Omental fat pad (tissue), 4 donors: ENCODE results near the gene CHRM4. TPM values are rescaled to one million over a fixed set of nuclear protein-coding genes. Genes with fewer than 3 reads are reported as not detected.

ENCODE experiments used
- ATAC-seq: fragments of 150-250 bp; one replicate; pipeline ENCODE4 v1.9.1; 2016; ENCODE audit warnings: mild to moderate bottlenecking, moderate library complexity; ENCODE audit not compliant: low FRiP score
- DNase-seq: peaks from one replicate; pipeline ENCODE4 v3.0.0-alpha.2; 2019; ENCODE audit warnings: low spot score
- total RNA-seq, 4 donors: library from RNA; depleted of rRNA; stranded (reverse); fragments of >200 nt; gene quantifications; one replicate each; pipeline ENCODE4 v1.1.0, GENCODE V29; 2016
- TF ChIP-seq, protein P1 (sequence below), 3 donors: fragments of 450-650 bp; IDR thresholded peaks; one replicate each; pipeline ENCODE4 v1.5.1; 2016 to 2017; ENCODE audit warnings: antibody characterized with exemption in 3 of 3, mild to moderate bottlenecking in 3 of 3, moderate library complexity in 2 of 3

CHRM4 gene
- total RNA-seq, 4 donors from 2014 or later = 0.63 to 0.74 TPM; not detected in 2

DNA sequence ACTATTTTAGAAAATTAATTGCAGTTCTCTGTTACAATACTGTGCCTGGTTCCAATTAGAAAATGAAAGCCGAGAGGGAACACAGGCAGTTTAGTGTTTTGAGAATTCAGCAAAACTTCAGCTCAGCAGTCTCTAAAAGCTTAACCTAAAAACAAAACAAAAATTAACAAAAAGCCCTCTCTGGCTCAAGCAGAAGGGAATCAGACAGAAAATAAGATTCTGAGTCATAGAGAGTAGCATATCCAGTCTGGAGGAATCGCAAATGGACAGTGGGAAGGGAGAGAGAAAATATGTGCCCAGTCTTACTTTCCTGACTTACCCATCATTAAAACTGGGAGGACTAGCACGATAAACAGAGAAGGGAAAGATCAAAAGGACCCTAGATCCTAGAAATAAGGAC is 38.1 kb upstream of the CHRM4 start:
- DNase-seq (no peak), ATAC-seq (no peak)
- TF ChIP-seq, protein P1, sequence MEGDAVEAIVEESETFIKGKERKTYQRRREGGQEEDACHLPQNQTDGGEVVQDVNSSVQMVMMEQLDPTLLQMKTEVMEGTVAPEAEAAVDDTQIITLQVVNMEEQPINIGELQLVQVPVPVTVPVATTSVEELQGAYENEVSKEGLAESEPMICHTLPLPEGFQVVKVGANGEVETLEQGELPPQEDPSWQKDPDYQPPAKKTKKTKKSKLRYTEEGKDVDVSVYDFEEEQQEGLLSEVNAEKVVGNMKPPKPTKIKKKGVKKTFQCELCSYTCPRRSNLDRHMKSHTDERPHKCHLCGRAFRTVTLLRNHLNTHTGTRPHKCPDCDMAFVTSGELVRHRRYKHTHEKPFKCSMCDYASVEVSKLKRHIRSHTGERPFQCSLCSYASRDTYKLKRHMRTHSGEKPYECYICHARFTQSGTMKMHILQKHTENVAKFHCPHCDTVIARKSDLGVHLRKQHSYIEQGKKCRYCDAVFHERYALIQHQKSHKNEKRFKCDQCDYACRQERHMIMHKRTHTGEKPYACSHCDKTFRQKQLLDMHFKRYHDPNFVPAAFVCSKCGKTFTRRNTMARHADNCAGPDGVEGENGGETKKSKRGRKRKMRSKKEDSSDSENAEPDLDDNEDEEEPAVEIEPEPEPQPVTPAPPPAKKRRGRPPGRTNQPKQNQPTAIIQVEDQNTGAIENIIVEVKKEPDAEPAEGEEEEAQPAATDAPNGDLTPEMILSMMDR (IDR thresholded peaks at IDR 0.05) = no peak

DNA sequence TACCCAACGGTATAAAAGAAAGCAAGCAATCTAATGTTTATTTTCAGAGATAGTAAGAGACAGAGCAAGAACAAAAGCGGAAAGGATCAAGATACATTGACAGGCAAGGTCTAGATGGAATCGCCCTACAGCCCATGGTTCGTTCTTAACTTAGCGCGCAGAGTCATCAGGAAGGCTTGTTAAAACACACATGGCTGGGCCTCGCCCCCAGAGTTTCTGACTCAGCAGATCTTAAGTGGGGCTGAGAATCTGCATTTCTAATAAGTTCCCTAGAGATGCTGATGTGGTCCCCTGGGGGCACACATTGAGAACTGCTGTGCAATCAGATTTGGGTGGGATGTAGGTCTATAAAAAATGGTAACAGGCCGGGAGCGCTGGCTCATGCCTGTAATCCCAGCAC is 35.8 kb upstream of the CHRM4 start:
- DNase-seq (no peak), ATAC-seq (no peak)
- TF ChIP-seq, protein P1 (IDR thresholded peaks at IDR 0.05) = no peak

DNA sequence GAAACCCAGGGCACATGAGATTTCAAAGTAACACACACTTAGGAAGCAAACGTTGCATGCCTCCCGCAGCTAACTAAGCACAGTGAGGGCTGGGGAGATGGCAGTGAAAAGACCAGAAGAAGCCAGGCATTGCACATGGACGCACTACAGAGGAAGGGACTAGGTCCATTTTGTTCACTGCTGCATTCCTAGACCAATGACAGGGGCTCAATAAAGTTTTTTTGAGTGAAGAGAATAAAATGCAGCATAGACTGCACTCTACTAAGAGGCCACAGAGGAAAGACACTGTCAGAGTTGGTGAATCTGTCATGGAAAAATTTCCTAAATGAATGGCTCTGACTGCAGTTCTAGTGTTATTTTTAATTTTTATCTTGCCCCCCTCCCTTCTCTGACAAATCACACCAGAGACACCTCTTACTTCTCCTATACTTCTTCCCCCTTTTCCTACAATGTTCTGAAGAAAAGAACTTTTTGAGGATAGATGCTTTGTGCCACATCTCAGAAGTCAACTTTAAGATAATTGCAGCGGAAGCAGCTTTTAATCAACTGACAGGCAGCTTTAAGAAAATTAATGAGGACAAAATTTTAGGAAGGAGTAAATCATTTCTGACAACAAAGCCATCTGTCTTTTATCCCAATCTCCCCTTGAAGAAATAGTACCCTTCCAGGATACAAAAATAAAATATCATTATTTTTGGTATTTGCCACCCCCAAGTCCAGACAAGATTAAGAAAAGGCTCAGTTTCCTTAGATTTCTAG is 34.8 kb upstream of the CHRM4 start:
- ATAC-seq = no peak
- no peak for DNase-seq
- TF ChIP-seq, protein P1 (IDR thresholded peaks at IDR 0.05) = no peak

DNA sequence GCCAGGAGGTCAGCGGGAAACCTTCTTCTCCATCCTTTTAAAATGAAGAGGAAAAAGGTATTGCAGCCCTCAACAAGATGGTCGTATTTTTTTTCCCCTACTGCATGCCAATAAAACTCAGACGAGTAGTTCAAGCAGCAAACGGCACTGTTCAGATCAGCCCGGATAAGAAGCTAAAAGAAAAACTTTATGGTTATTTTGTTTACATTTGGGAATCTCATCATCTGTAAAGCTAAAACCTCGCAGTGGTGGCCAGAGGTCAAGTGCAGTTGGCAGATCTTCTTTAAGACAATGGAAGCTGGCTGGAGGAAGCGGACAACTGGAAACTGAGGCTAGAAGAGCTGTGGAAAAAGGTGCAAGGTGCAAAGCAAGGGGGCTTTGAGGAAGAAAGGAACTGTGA is 31.0 kb upstream of the CHRM4 start:
- DNase-seq (no peak), ATAC-seq (no peak)
- TF ChIP-seq, protein P1 (IDR thresholded peaks at IDR 0.05) = no peak

DNA sequence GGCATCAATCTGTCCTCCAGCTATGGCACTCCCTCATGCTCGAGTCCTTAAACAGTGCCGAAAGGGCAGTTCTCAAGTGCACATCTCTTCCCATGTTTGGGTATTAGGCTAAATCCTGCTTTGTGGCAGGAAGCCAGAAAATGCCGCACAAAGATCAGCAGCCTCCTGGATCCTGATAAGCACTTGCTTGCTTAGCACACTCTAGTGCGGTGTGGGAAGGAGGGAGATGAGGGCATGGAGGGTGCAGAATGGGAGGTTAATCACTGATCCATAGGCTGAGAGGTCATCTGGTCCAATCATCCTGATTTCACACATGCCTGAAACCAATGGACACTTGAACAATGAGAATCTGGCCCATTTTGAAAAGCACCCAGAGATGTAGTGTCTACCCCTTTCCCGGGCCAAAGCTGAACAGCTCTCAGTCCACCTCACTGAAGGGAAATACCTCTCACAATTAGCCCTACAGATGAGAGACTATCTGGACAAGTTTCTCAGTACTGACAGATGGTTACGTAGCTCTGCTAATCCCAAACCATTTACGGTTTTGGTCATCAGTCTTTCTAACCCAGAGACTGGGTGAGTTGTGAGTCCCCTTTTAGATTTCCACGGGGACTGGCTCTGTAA is 29.8 kb upstream of the CHRM4 start:
- DNase-seq (no peak), ATAC-seq (no peak)
- TF ChIP-seq, protein P1 (IDR thresholded peaks at IDR 0.05) = no peak

DNA sequence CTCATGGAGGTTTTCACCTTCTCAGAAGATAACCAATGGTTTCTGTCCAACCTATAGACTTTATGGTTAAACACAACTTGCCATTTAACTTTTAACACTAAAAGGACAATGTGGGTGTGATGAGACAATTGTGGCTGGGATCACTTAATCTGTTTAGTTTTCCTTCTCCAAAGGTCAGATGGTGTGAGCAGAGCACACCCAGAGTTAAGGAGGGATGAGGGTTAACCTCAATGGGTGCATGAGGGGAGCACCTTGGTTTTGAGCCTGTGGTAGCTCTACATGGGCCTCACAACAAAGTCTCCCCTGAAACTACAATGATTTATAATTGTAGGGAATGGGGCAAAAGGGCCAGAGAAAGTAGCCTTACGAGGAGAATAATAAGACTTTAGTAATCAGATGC is 28.9 kb upstream of the CHRM4 start:
- ATAC-seq (no peak), DNase-seq (no peak)
- TF ChIP-seq, protein P1 (IDR thresholded peaks at IDR 0.05) = no peak

DNA sequence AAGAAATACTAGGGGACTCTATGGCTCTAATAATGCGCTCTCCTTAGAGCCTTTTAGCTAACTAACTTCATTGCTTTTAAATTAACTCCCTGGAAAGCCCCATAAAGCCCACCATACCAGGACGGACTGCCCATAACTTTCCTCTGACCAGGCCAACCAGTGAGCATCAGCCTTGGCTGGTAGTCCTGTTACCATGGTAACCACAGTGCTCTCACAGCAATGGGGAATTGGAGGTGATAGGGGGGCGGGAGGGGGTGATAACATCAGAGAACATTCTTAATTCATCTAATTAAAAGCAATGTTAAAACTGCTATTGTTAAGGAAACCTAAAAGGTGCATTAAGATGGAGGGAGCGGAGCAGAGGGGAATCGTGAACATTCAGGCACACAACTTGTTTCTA is 27.2 kb upstream of the CHRM4 start:
- DNase-seq (no peak), ATAC-seq (no peak)
- TF ChIP-seq, protein P1 (IDR thresholded peaks at IDR 0.05) = no peak
